Ishikawa (cell line): ENCODE measurements around the gene URGCP.

Experiments used
- CEBPB ChIP-seq: IDR thresholded peaks from 2 replicates; pipeline ENCODE4 v1.6.1; 2012
- CREB1 ChIP-seq: IDR thresholded peaks from 2 replicates; pipeline ENCODE4 v1.6.1; 2012; ENCODE audit warnings: low read depth
- EGR1 ChIP-seq: IDR thresholded peaks from 2 replicates; pipeline ENCODE4 v1.6.1; 2012
- EP300 ChIP-seq: IDR thresholded peaks from 2 replicates; pipeline ENCODE4 v1.6.1; 2012; ENCODE audit warnings: borderline replicate concordance
- FOXM1 ChIP-seq: IDR thresholded peaks from 2 replicates; pipeline ENCODE4 v1.6.1; 2012; ENCODE audit warnings: low read depth, borderline replicate concordance
- NFIC ChIP-seq: IDR thresholded peaks from 2 replicates; pipeline ENCODE4 v1.6.1; 2012
- RAD21 ChIP-seq: IDR thresholded peaks from 2 replicates; pipeline ENCODE4 v1.6.1; 2012; ENCODE audit warnings: low read depth
- TAF1 ChIP-seq: IDR thresholded peaks from 2 replicates; pipeline ENCODE4 v1.6.1; 2012; ENCODE audit warnings: low read depth, mild to moderate bottlenecking
- TCF12 ChIP-seq: IDR thresholded peaks from 2 replicates; pipeline ENCODE4 v1.6.1; 2012; ENCODE audit warnings: low read depth
- TEAD4 ChIP-seq: IDR thresholded peaks from 2 replicates; pipeline ENCODE4 v1.6.1; 2012
- YY1 ChIP-seq: IDR thresholded peaks from 2 replicates; pipeline ENCODE4 v1.6.1; 2012; ENCODE audit warnings: low read depth
- ZBTB7A ChIP-seq: IDR thresholded peaks from 2 replicates; pipeline ENCODE4 v1.6.1; 2012; ENCODE audit warnings: low read depth
- TF ChIP-seq, protein P1 (sequence below): IDR thresholded peaks from 2 replicates; pipeline ENCODE4 v1.6.1; 2012
- TF ChIP-seq, protein P2 (sequence below): IDR thresholded peaks from 2 replicates; pipeline ENCODE4 v1.6.1; 2012; ENCODE audit warnings: low read depth, mild to moderate bottlenecking
- TF ChIP-seq, protein P3 (sequence below): IDR thresholded peaks from 2 replicates; pipeline ENCODE4 v1.6.1; 2012

URGCP gene

DNA sequence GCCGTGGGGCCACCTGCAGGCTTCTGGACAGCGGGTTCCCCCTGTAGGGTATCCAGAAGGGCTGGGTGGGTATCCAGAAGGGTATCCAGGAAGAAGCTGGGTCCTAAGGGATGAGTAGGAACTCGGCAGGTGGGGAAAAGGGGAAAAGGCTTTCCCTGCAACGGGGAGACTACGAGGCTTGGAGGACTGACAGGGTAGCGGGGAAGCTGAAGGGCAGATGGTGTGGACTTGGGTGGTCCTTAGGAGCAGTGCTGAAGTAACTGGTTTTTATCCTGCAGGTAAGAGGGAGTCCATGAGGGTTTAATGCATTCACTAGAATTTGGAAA is 20.4 kb upstream of the URGCP start:
- TF ChIP-seq RAD21 (no peak), YY1 (no peak), EGR1 (no peak), NFIC (no peak), EP300 (no peak)
- TF ChIP-seq, protein P1, sequence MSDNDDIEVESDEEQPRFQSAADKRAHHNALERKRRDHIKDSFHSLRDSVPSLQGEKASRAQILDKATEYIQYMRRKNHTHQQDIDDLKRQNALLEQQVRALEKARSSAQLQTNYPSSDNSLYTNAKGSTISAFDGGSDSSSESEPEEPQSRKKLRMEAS: no peak
- TF ChIP-seq, protein P2, sequence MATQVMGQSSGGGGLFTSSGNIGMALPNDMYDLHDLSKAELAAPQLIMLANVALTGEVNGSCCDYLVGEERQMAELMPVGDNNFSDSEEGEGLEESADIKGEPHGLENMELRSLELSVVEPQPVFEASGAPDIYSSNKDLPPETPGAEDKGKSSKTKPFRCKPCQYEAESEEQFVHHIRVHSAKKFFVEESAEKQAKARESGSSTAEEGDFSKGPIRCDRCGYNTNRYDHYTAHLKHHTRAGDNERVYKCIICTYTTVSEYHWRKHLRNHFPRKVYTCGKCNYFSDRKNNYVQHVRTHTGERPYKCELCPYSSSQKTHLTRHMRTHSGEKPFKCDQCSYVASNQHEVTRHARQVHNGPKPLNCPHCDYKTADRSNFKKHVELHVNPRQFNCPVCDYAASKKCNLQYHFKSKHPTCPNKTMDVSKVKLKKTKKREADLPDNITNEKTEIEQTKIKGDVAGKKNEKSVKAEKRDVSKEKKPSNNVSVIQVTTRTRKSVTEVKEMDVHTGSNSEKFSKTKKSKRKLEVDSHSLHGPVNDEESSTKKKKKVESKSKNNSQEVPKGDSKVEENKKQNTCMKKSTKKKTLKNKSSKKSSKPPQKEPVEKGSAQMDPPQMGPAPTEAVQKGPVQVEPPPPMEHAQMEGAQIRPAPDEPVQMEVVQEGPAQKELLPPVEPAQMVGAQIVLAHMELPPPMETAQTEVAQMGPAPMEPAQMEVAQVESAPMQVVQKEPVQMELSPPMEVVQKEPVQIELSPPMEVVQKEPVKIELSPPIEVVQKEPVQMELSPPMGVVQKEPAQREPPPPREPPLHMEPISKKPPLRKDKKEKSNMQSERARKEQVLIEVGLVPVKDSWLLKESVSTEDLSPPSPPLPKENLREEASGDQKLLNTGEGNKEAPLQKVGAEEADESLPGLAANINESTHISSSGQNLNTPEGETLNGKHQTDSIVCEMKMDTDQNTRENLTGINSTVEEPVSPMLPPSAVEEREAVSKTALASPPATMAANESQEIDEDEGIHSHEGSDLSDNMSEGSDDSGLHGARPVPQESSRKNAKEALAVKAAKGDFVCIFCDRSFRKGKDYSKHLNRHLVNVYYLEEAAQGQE: peak; percentile 9; the same call in 1 of the 2 replicates
- TF ChIP-seq, protein P3, sequence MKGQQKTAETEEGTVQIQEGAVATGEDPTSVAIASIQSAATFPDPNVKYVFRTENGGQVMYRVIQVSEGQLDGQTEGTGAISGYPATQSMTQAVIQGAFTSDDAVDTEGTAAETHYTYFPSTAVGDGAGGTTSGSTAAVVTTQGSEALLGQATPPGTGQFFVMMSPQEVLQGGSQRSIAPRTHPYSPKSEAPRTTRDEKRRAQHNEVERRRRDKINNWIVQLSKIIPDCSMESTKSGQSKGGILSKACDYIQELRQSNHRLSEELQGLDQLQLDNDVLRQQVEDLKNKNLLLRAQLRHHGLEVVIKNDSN: no peak

DNA sequence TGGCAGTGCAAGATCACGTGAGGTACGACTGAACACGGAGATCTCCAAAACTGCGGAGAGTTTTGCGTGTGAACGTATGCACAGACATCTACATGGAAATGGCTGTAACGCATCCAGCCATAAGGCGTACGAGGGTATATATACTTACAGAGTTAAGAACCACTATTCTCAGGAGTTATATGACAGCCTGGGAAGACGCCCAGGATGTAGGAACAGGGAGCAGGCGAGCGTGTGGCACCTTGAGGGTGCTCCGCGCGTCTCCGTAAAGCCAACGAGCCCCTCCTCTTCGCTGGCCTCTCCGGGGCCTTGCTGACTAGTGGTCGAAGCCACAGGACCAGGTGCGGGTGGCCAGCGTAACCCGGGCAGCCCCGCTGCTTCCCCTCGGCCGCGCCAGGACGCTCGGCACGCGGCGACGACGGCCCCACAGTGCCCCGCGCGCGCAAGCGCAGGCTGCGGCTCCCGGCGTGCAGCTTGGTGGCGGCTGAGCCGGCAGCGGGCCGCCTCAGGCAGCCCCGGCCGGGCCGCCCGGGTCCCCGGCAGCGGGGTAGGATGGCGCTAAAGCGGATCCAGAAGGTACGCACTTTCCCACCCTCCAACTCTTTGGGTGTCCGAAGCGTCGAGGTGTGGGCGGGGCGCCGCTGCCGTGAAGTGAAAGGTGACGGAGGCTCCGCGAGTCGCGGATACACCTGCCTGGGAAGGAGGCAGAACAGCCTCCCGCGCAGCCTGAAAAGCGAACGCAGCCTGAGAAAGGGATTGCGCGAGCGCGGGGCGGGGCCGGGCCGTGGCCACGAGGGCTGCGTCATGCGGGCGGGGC is 19.8 kb upstream of the URGCP start, which contains the start of gene UBE2D4:
UBE2D4 (plus strand) TSS at position 453 of the 814 bp plus-strand sequence; CDS start at position 550, 97 bp downstream.
- TF ChIP-seq CREB1 (peak; percentile 60; the same call in 1 of the 2 replicates), TCF12 (peak; percentile 55; the same call in 1 of the 2 replicates), TEAD4 (no peak), CEBPB (peak; percentile 66; the same call in 1 of the 2 replicates), TAF1 (peak; percentile 74), EP300 (0 out of 2 replicates have a peak, but pooled peaks have one; percentile 7), RAD21 (peak; percentile 4; the same call in 1 of the 2 replicates)
- TF ChIP-seq, protein P3: peak; percentile 88
- TF ChIP-seq, protein P2: no peak
- TF ChIP-seq, protein P1: peak; percentile 96

DNA sequence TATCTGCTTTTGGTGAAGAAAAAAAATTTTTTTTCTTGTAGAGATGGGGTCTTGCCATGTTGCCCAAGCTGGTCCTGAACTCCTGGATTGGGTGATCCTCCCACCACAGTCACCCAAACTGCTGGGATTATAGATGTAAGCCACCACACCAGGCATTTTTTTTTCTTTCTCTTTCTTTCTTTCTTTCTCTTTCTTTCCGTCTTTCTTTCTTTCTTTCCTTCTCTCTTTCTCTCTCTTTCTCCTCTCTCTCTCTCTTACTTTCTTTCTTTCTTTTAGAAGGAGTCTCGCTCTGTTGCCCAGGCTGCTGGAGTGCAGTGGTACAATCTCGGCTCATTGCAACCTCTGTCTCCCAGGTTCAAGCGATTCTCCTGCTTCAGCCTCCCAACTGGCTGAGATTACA is 16.3 kb upstream of the URGCP start:
- TF ChIP-seq CREB1 (no peak), TEAD4 (no peak), TCF12 (no peak), EGR1 (no peak), CEBPB (no peak), ZBTB7A (no peak), NFIC (no peak), FOXM1 (no peak), EP300 (no peak), RAD21 (no peak), YY1 (no peak), TAF1 (no peak)
- TF ChIP-seq, protein P3: no peak
- TF ChIP-seq, protein P2: no peak
- TF ChIP-seq, protein P1: no peak
